Endothelial cell of umbilical vein (primary cell): ENCODE measurements around the gene VSX1. TPM values are rescaled to one million over a fixed set of nuclear protein-coding genes. Genes with fewer than 3 reads are reported as not detected.

Experiments
- BruUV-seq: library from RNA; stranded (reverse); fragments of 400-500 nt; replicated peaks from 2 replicates; lab custom pipeline; 2021; lab: Mats Ljungman, UMichigan
- CTCF ChIA-PET: fragments of 300-600, 350-600 bp; sonication (Branson Sonifier 250); formaldehyde crosslinking; loops from one replicate; lab custom pipeline; 2021; ENCODE audit warnings: antibody characterized with exemption, inconsistent platforms; lab: Charles Lee
- POLR2A ChIA-PET: fragments of 300-600, 350-600 bp; sonication (Branson Sonifier 250); formaldehyde crosslinking; loops from one replicate; lab custom pipeline; 2021; ENCODE audit warnings: antibody characterized with exemption, inconsistent platforms; lab: Charles Lee
- DNase-seq: peaks from one replicate; pipeline ENCODE4 v3.0.0-alpha.2; 2011; ENCODE audit warnings: low read depth, low spot score
- FAIRE-seq: peaks from 2 replicates; lab custom pipeline; 2011; peaks lifted over from hg19 to GRCh38; lab: Jason Lieb, UNC
- H2AFZ ChIP-seq: 2 replicates; pipeline ENCODE4 v1.6.0; 2012; ENCODE audit warnings: low read depth, low read length, control low read depth, inconsistent platforms
- H3K27ac ChIP-seq: 2 replicates; pipeline ENCODE4 v1.5.1; 2011; ENCODE audit warnings: low read depth, mild to moderate bottlenecking, control low read depth, low read length, moderate library complexity; ENCODE audit not compliant: insufficient read depth
- H3K27me3 ChIP-seq, 2 experiments: 2 replicates each; pipeline versions ENCODE4 v1.6.0 to v1.6.1; 2011; ENCODE audit warnings: low read length in 2 of 2, mixed read lengths in 1 of 2; ENCODE audit not compliant: control insufficient read depth in 2 of 2, insufficient read depth in 2 of 2
- H3K36me3 ChIP-seq, 2 experiments: 2 replicates in 1 of 2; 3 replicates in 1 of 2; pipeline ENCODE4 v1.5.1; 2011; ENCODE audit warnings: low read length in 2 of 2, mild to moderate bottlenecking in 1 of 2, moderate library complexity in 1 of 2; ENCODE audit not compliant: control insufficient read depth in 2 of 2, insufficient read depth in 2 of 2; ENCODE audit errors: extremely low read depth in 1 of 2
- H3K4me1 ChIP-seq: 3 replicates; pipeline ENCODE4 v1.5.1; 2011; ENCODE audit warnings: mild to moderate bottlenecking, low read length; ENCODE audit not compliant: control insufficient read depth, insufficient read depth; ENCODE audit errors: extremely low read depth
- H3K4me2 ChIP-seq: 2 replicates; pipeline ENCODE4 v1.6.1; 2011; ENCODE audit warnings: low read length, control low read depth, mixed read lengths; ENCODE audit not compliant: insufficient read depth
- H3K4me3 ChIP-seq, 3 experiments: fragments of 200-600 bp in 1 of 3; sonication (generic), shearing (Covaris generic) in 1 of 3; replicated peaks in 1 of 3; 2 replicates each; pipeline ENCODE4 v1.5.1; 2011 to 2016; ENCODE audit warnings: control low read depth in 3 of 3, low read length in 3 of 3, mild to moderate bottlenecking in 2 of 3, inconsistent platforms in 1 of 3, low read depth in 1 of 3, moderate library complexity in 1 of 3; ENCODE audit not compliant: insufficient read depth in 1 of 3
- H3K79me2 ChIP-seq: 2 replicates; pipeline ENCODE4 v1.6.0; 2012; ENCODE audit warnings: low read length, inconsistent platforms; ENCODE audit not compliant: control insufficient read depth, insufficient read depth
- H3K9ac ChIP-seq: replicated peaks from 2 replicates; pipeline ENCODE3; 2011; ENCODE audit warnings: low read length, control low read depth; ENCODE audit not compliant: insufficient read depth; ENCODE audit errors: extremely low read depth
- H3K9me1 ChIP-seq: replicated peaks from 3 replicates; pipeline ENCODE4 v1.6.0; 2011; ENCODE audit warnings: mild to moderate bottlenecking, low read length; ENCODE audit not compliant: control insufficient read depth, insufficient read depth; ENCODE audit errors: extremely low read depth
- H3K9me3 ChIP-seq: replicated peaks from 2 replicates; pipeline ENCODE4 v1.5.1; 2012; ENCODE audit warnings: low read length, inconsistent platforms; ENCODE audit not compliant: control insufficient read depth, insufficient read depth
- H4K20me1 ChIP-seq: replicated peaks from 2 replicates; pipeline ENCODE3; 2011; ENCODE audit warnings: mild to moderate bottlenecking, low read length; ENCODE audit not compliant: control insufficient read depth, insufficient read depth; ENCODE audit errors: extremely low read depth
- CTCF ChIP-seq, 2 donors: IDR thresholded peaks; 1 replicate in 1 of 2; 2 replicates in 1 of 2; pipeline ENCODE4 v1.5.1; 2011; ENCODE audit warnings: low read length in 2 of 2, mild to moderate bottlenecking in 2 of 2, moderate library complexity in 2 of 2, control low read depth in 1 of 2, inconsistent platforms in 1 of 2, low read depth in 1 of 2; ENCODE audit not compliant: insufficient read depth in 1 of 2; ENCODE audit errors: extremely low read depth in 1 of 2
- EZH2 ChIP-seq: IDR thresholded peaks from 2 replicates; pipeline ENCODE4 v1.6.1; 2012; ENCODE audit warnings: borderline replicate concordance, low read depth, mild to moderate bottlenecking, moderate library complexity, low read length, inconsistent platforms; ENCODE audit not compliant: severe bottlenecking
- FOS ChIP-seq: IDR thresholded peaks from 2 replicates; pipeline ENCODE4 v1.6.1; 2011; ENCODE audit warnings: mild to moderate bottlenecking, low read length, moderate library complexity, borderline replicate concordance; ENCODE audit not compliant: insufficient read depth
- GATA2 ChIP-seq: IDR thresholded peaks from 2 replicates; pipeline ENCODE4 v1.7.0; 2011; ENCODE audit warnings: low read depth, mild to moderate bottlenecking, moderate library complexity, mixed read lengths, low read length; ENCODE audit not compliant: insufficient read length, insufficient read depth
- JUN ChIP-seq: IDR thresholded peaks from 2 replicates; pipeline ENCODE4 v1.6.1; 2011; ENCODE audit warnings: borderline replicate concordance, low read depth; ENCODE audit not compliant: insufficient read length, insufficient read depth
- MAX ChIP-seq: IDR thresholded peaks from 2 replicates; pipeline ENCODE4 v1.6.1; 2011; ENCODE audit not compliant: insufficient read depth, insufficient read length
- MYC ChIP-seq: IDR thresholded peaks from one replicate; pipeline ENCODE4 v1.6.1; 2011; ENCODE audit warnings: mild to moderate bottlenecking, low read depth, low read length
- POLR2A ChIP-seq: IDR thresholded peaks from 2 replicates; pipeline ENCODE4 v1.6.1; 2012; ENCODE audit warnings: low read depth, mild to moderate bottlenecking, control low read depth, low read length
- POLR2AphosphoS5 ChIP-seq: IDR thresholded peaks from 2 replicates; pipeline ENCODE4 v1.6.1; 2012; ENCODE audit warnings: low read depth, mild to moderate bottlenecking, control low read depth, low read length, moderate library complexity; ENCODE audit not compliant: insufficient read depth
- dilution Hi-C: fragments of 300-500 bp; cut with MboI; formaldehyde crosslinking; loops from one replicate; pipeline ENCODE4 v1.15.0; 2019; ENCODE audit warnings: low sequenced_read_pairs; ENCODE audit not compliant: extremely low pct_ligation_motif_present
- intact Hi-C: fragments of 100-400 bp; cut with micrococcal nuclease; formaldehyde crosslinking; loops from one replicate; pipeline ENCODE4 v1.10.0; 2022
- polyA plus RNA-seq, 4 experiments: library from polyadenylated mRNA; depleted of rRNA in 3 of 4; stranded (reverse) in 3 of 4; unstranded in 1 of 4; fragments of >200 nt; gene quantifications; 2 replicates each; pipeline versions ENCODE4 v1.2.1 to v1.2.3, GENCODE V29; 2011 to 2012; ENCODE audit warnings: missing spikeins in 1 of 4
- total RNA-seq: library from RNA; stranded (reverse); gene quantifications from 2 replicates; pipeline ENCODE4 v1.2.3, GENCODE V29; 2021

Gene VSX1
- total and polyA plus RNA-seq, 2 donors (not counting 3 experiments of a cell fraction or from before 2014, with no cell fraction given): not detected

DNA sequence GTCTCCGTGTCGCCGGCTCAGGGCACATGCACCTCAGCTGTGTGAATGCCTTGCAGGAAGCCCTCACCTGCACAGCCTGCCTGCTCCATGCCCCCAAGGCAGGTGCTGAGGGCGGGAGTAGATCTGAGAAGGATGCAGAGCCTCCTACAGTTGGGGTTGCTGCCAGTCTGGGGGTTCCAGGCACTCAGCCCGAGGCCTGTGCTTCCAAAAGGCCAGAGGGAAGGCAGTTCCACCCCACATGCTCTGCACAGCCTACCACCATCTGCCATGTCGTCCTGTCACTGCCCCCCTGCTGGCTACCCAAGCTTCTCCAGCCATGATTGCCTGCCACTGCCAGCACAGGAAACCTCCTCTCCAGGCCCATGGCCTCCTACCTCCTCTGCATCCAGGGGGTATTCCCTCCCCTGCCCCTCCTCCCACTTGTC lies 43.3 kb downstream of the VSX1 start:
- Histone ChIP-seq H3K79me2 (no peaks in the 10 kb centered on the region), H2AFZ (no peak overlapping the region), H3K4me1 (peaks cover 12% of the 10 kb centered on the region), H3K27ac (no peak overlapping the region), H3K4me2 (no peak overlapping the region), H4K20me1 (no peaks in the 10 kb centered on the region), H3K9me1 (no peaks in the 10 kb centered on the region), H3K9ac (no peak overlapping the region), H3K4me3 (no peak overlapping the region), H3K27me3 (no peaks in the 10 kb centered on the region), H3K36me3 (no peaks in the 10 kb centered on the region), H3K9me3 (no peaks in the 10 kb centered on the region)
- intact Hi-C loops (no loop called here), dilution Hi-C loops (no loop called here)
- CTCF ChIA-PET: no interaction called here
- DNase-seq (no peak), FAIRE-seq (no peak)
- no TSS peak for BruUV-seq
- TF ChIP-seq FOS (no peak), EZH2 (no peak), POLR2AphosphoS5 (no peak), MAX (no peak), GATA2 (no peak), JUN (no peak), POLR2A (no peak)
- POLR2A ChIA-PET: no interaction called here

DNA sequence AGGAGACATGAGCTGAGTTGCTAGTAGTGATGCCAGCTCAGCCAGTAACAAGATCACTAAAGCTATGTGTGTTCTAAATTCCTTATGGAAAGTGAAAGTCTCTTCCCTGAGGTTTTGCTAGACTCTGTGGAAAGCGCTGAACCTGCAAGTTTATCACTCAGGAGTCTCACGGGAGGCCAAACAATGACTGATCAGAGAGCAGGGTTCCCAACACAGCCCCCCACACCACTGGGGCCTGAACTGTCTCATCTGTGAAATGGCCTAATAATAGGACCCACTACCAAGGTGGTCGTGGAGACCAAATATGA lies 43.9 kb downstream of the VSX1 start:
- Histone ChIP-seq H3K4me2 (no peak overlapping the region), H3K4me1 (peaks cover 12% of the 10 kb centered on the region), H3K9me3 (no peaks in the 10 kb centered on the region), H3K79me2 (no peaks in the 10 kb centered on the region), H4K20me1 (no peaks in the 10 kb centered on the region), H3K36me3 (no peaks in the 10 kb centered on the region), H3K9ac (no peak overlapping the region), H3K9me1 (no peaks in the 10 kb centered on the region), H3K4me3 (no peak overlapping the region), H3K27me3 (no peaks in the 10 kb centered on the region), H3K27ac (no peak overlapping the region), H2AFZ (no peak overlapping the region)
- FAIRE-seq (no peak), DNase-seq (no peak)
- TF ChIP-seq POLR2AphosphoS5 (no peak), CTCF (IDR thresholded peaks at IDR 0.05; ENCODE audit: extremely low read depth in 1 of 2, insufficient read depth in 1 of 2, low read depth in 1 of 2, low read length in 2 of 2) (no peak), EZH2 (no peak), FOS (no peak), GATA2 (no peak), MYC (no peak), MAX (no peak), JUN (no peak), POLR2A (no peak)
- BruUV-seq: no TSS peak
- intact Hi-C loops (no loop called here), dilution Hi-C loops (no loop called here)
- CTCF ChIA-PET: no interaction called here
- POLR2A ChIA-PET: no interaction called here
